Stimulated activated CD4-positive, alpha-beta T cell treated with anti-CD3 and anti-CD28 coated beads, Interleukin-1b, Interleukin-23, amount 100 ng/mL, for 1 hour (primary cell): Measurements from ENCODE around the gene CDKN2C.

Source experiments
- DNase-seq, 2 donors: peaks; one replicate each; pipeline ENCODE4 v3.0.0-alpha.2; 2020; ENCODE audit warnings: low read depth in 2 of 2

Gene CDKN2C

GRCh38 chr1:50964863-50965262, 5.2 kb upstream of the CDKN2C start:
- DNase-seq, result no peak

GRCh38 chr1:50966991-50967390, 3.1 kb upstream of the CDKN2C start:
- DNase-seq, result no peak

- no peak for DNase-seq
These were observed 2.5 kb upstream of the CDKN2C start for GRCh38 chr1:50967416-50968157.

GRCh38 chr1:50968158-50968820, 1.8 kb upstream of the CDKN2C start:
- DNase-seq, result peak; percentile 50 to 57

- DNase-seq, result no peak
These were observed 1.0 kb upstream of the CDKN2C start for GRCh38 chr1:50968821-50969610.

GRCh38 chr1:50970509-50970887, 453 bp downstream of the CDKN2C start:
- no peak for DNase-seq

- DNase-seq, result no peak
These were observed 1.0 kb downstream of the CDKN2C start for GRCh38 chr1:50970931-50971582.

GRCh38 chr1:50971748-50972305, 1.8 kb downstream of the CDKN2C start:
- DNase-seq, result no peak

- DNase-seq, result no peak
These were observed 2.7 kb downstream of the CDKN2C start for GRCh38 chr1:50972766-50973165.

- DNase-seq, result no peak
These were observed 3.2 kb downstream of the CDKN2C start for GRCh38 chr1:50973255-50973654.

GRCh38 chr1:50973875-50974617, 4.0 kb downstream of the CDKN2C start:
- DNase-seq, result no peak

- no peak for DNase-seq
These were observed 4.5 kb downstream of the CDKN2C start for GRCh38 chr1:50974618-50974935.

GRCh38 chr1:50975436-50975835, 5.4 kb downstream of the CDKN2C start:
- DNase-seq, result no peak

GRCh38 chr1:50976111-50976889, 6.3 kb downstream of the CDKN2C start:
- no peak for DNase-seq

GRCh38 chr1:50976890-50977574, 7.0 kb downstream of the CDKN2C start:
- DNase-seq, result no peak

GRCh38 chr1:50977575-50978143, 7.6 kb downstream of the CDKN2C start:
- no peak for DNase-seq

GRCh38 chr1:50978144-50978851, 8.3 kb downstream of the CDKN2C start:
- DNase-seq, result no peak

GRCh38 chr1:50978852-50979781, 9.1 kb downstream of the CDKN2C start:
- DNase-seq, result no peak
